Gastrocnemius medialis (tissue), 4 donors: ENCODE measurements around the gene SLC27A1. TPM values are rescaled to one million over a fixed set of nuclear protein-coding genes. Genes with fewer than 3 reads are reported as not detected.

Source experiments
- ATAC-seq, 2 donors: fragments of 150-250 bp; one replicate each; pipeline ENCODE4 v1.9.1; 2016
- DNase-seq, 2 donors: peaks; one replicate each; pipeline ENCODE4 v3.0.0-alpha.2; 2019
- H3K27ac ChIP-seq, 4 donors: fragments of 200-600 bp; sonication (generic); 1 replicate in 1 of 4; 2 replicates in 3 of 4; pipeline ENCODE4 v1.5.1; 2016 to 2018; ENCODE audit warnings: mild to moderate bottlenecking in 2 of 4, moderate library complexity in 1 of 4
- H3K27me3 ChIP-seq, 3 donors: fragments of 200-600 bp; sonication (generic) in 2 of 3; 1 replicate in 1 of 3; 2 replicates in 2 of 3; pipeline versions ENCODE4 v1.5.1 to v1.6.0; 2016 to 2019; ENCODE audit warnings: mild to moderate bottlenecking in 1 of 3, moderate library complexity in 1 of 3
- H3K36me3 ChIP-seq, 2 donors: fragments of 200-600 bp; sonication (generic) in 1 of 2; one replicate each; pipeline ENCODE4 v1.5.1; 2017 to 2018
- H3K4me1 ChIP-seq, 2 donors: fragments of 200-600 bp; sonication (generic) in 1 of 2; one replicate each; pipeline ENCODE4 v1.5.1; 2016 to 2017; ENCODE audit warnings: mild to moderate bottlenecking in 2 of 2
- H3K4me3 ChIP-seq, 4 donors: fragments of 200-600 bp; sonication (generic) in 3 of 4; 1 replicate in 1 of 4; 2 replicates in 3 of 4; pipeline ENCODE4 v1.5.1; 2016 to 2019; ENCODE audit warnings: mild to moderate bottlenecking in 2 of 4
- H3K9me3 ChIP-seq, 3 donors: fragments of 200-600 bp; sonication (generic) in 2 of 3; 1 replicate in 1 of 3; 2 replicates in 2 of 3; pipeline ENCODE4 v1.5.1; 2016 to 2019
- POLR2A ChIP-seq, 2 donors: fragments of 450-650 bp; IDR thresholded peaks; one replicate each; pipeline ENCODE4 v1.6.1; 2017; ENCODE audit warnings: antibody characterized with exemption in 2 of 2, mild to moderate bottlenecking in 2 of 2, moderate library complexity in 2 of 2
- in situ Hi-C, 4 donors: fragments of 200-750 bp; cut with MboI; loops; one replicate each; pipeline versions ENCODE4 v1.15.0 to v1.8.0; 2017; ENCODE audit warnings: low sequenced_read_pairs in 4 of 4
- intact Hi-C: fragments of 100-400 bp; cut with DNase I; formaldehyde crosslinking; loops from one replicate; pipeline ENCODE4 v1.15.1; 2023; ENCODE audit warnings: low total_unique reads
- total RNA-seq, 4 donors: library from RNA; depleted of rRNA; stranded (reverse); fragments of >200 nt; gene quantifications; one replicate each; pipeline versions ENCODE4 v1.1.0 to v1.2.3, GENCODE V29; 2016
- TF ChIP-seq, protein P1 (sequence below), 5 experiments: fragments of 450-650 bp in 3 of 5; fragments of 200-600 bp in 2 of 5; sonication (generic) in 2 of 5; IDR thresholded peaks in 4 of 5; conservative IDR thresholded peaks in 1 of 5; 1 replicate in 4 of 5; 2 replicates in 1 of 5; pipeline ENCODE4 v1.5.1; 2016 to 2019; ENCODE audit warnings: antibody characterized with exemption in 5 of 5, mild to moderate bottlenecking in 3 of 5, moderate library complexity in 3 of 5

The SLC27A1 gene
- total RNA-seq, 4 donors from 2014 or later = 20.7 to 53.8 (median 43.7) TPM

GRCh38 chr19:17448131-17448967, 22.0 kb upstream of the SLC27A1 start, which contains the start of gene TMEM221:
Gene TMEM221, minus strand, starts transcription at chr19:17448668. Its CDS starts 206 bp downstream, at chr19:17448462.
- in situ Hi-C loops = no loop called here
- H3K27ac ChIP-seq = no peak within 1 kb of the TSS

GRCh38 chr19:17450264-17451075, 19.9 kb upstream of the SLC27A1 start:
- Histone ChIP-seq H3K4me3 (no peak overlapping the region), H3K27me3 (peaks cover 31 to 59% (median 32%) of the 10 kb centered on the region in 3 donors), H3K27ac (no peak overlapping the region), H3K4me1 (peaks cover 7 to 10% of the 10 kb centered on the region in 2 donors), H3K36me3 (no peaks in the 10 kb centered on the region), H3K9me3 (no peaks in the 10 kb centered on the region)
- intact Hi-C loops (no loop called here), in situ Hi-C loops (loop anchor here in 1 of 4 donors (10.0 kb wide), 1 partner anchor 124 kb away; no protein-coding TSS in a partner anchor)
- no peak for ATAC-seq
- no peak for DNase-seq
- TF ChIP-seq, protein P1, sequence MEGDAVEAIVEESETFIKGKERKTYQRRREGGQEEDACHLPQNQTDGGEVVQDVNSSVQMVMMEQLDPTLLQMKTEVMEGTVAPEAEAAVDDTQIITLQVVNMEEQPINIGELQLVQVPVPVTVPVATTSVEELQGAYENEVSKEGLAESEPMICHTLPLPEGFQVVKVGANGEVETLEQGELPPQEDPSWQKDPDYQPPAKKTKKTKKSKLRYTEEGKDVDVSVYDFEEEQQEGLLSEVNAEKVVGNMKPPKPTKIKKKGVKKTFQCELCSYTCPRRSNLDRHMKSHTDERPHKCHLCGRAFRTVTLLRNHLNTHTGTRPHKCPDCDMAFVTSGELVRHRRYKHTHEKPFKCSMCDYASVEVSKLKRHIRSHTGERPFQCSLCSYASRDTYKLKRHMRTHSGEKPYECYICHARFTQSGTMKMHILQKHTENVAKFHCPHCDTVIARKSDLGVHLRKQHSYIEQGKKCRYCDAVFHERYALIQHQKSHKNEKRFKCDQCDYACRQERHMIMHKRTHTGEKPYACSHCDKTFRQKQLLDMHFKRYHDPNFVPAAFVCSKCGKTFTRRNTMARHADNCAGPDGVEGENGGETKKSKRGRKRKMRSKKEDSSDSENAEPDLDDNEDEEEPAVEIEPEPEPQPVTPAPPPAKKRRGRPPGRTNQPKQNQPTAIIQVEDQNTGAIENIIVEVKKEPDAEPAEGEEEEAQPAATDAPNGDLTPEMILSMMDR (IDR thresholded peaks at IDR 0.05 in 4 of 5, conservative IDR thresholded peaks at IDR 0.05 in 1 of 5) = no peak
- TF ChIP-seq POLR2A (IDR thresholded peaks at IDR 0.05) = no peak

More at GRCh38 chr19:17448131-17448967, 22.0 kb upstream of the SLC27A1 start, which contains the start of gene TMEM221:
- H3K36me3 ChIP-seq = no peaks in the 10 kb centered on the region
- H3K9me3 ChIP-seq = no peaks in the 10 kb centered on the region
- peaks cover 12 to 40% (median 15%) of the 10 kb centered on the region in 3 donors for H3K27me3 ChIP-seq
- peak within 1 kb of the TSS; percentile 35 to 54 (median 43) for H3K4me3 ChIP-seq
- intact Hi-C loops = no loop called here
- no peak for ATAC-seq
- no peak for TF ChIP-seq POLR2A (IDR thresholded peaks at IDR 0.05)
- TF ChIP-seq, protein P1 (IDR thresholded peaks at IDR 0.05 in 4 of 5, conservative IDR thresholded peaks at IDR 0.05 in 1 of 5) = peak in 2 of 5 experiments; percentile 30 to 47
- DNase-seq = peak in 1 of 2 donors; percentile 24
- H3K4me1 ChIP-seq = peaks cover 5 to 7% of the 10 kb centered on the region in 2 donors

- Histone ChIP-seq H3K9me3 (no peaks in the 10 kb centered on the region), H3K36me3 (no peaks in the 10 kb centered on the region), H3K27me3 (peaks cover 42 to 73% (median 45%) of the 10 kb centered on the region in 3 donors), H3K27ac (no peak overlapping the region), H3K4me3 (no peak overlapping the region), H3K4me1 (peaks cover 7 to 10% of the 10 kb centered on the region in 2 donors)
- intact Hi-C loops (no loop called here), in situ Hi-C loops (loop anchor here in 1 of 4 donors (10.0 kb wide), 1 partner anchor 123 kb away; no protein-coding TSS in a partner anchor)
- ATAC-seq (no peak), DNase-seq (no peak)
- no peak for TF ChIP-seq POLR2A (IDR thresholded peaks at IDR 0.05)
- TF ChIP-seq, protein P1 (IDR thresholded peaks at IDR 0.05 in 4 of 5, conservative IDR thresholded peaks at IDR 0.05 in 1 of 5) = no peak
These were observed 18.5 kb upstream of the SLC27A1 start for GRCh38 chr19:17451820-17452219.

DNA sequence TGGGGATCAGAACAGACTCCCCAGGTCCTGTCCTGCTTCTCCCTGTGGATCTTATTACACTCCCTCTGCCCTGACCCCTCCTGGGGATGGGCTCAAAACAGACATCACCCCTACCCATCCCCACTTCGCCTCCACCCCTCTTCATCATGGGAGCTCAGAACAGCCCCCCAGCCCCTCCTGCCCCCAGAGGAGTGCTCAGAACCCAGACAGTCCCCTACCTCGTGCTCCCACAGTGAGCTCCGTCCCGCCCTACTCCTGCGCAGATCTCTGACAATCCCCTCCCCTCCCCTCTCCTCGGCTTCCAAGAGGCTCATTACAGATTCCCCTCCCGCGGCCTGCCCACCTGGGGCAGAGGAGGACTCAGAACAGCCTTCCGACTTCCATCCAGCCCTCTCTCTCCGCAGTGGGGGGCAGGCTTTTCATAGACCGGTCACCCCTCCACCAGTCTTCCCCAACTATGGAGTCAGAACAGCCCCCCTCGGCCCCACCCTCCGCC, 15.7 kb upstream of the SLC27A1 start:
- intact Hi-C loops (no loop called here), in situ Hi-C loops (loop anchor here in 1 of 4 donors (10.0 kb wide), 1 partner anchor 120 kb away; no protein-coding TSS in a partner anchor)
- peaks cover 51 to 71% (median 52%) of the 10 kb centered on the region in 3 donors for H3K27me3 ChIP-seq
- DNase-seq (no peak), ATAC-seq (no peak)
- no peaks in the 10 kb centered on the region for H3K9me3 ChIP-seq
- peaks cover 0 to 6% of the 10 kb centered on the region in 2 donors for H3K4me1 ChIP-seq
- H3K4me3 ChIP-seq = no peak overlapping the region
- H3K36me3 ChIP-seq = no peaks in the 10 kb centered on the region
- no peak overlapping the region for H3K27ac ChIP-seq
- TF ChIP-seq POLR2A (IDR thresholded peaks at IDR 0.05) = no peak
